ENCODE results near the gene AQP2.

The AQP2 gene

GRCh38 chr12:49957570-49957967 lies 7.0 kb downstream of the AQP2 start:
- DNase-seq, result no peak

GRCh38 chr12:49959685-49960473 lies 9.3 kb downstream of the AQP2 start:
- DNase-seq, result no peak

- no peak for DNase-seq
Measured at GRCh38 chr12:49960474-49961110, 10.1 kb downstream of the AQP2 start.

- DNase-seq, result no peak
Measured at GRCh38 chr12:49961111-49961922, 10.8 kb downstream of the AQP2 start, which contains the start of gene AQP5. Gene AQP5, plus strand, starts transcription at chr12:49961872. Its CDS starts 146 bp downstream, at chr12:49962018.

GRCh38 chr12:49961993-49962764 lies 11.6 kb downstream of the AQP2 start:
- DNase-seq, result no peak

GRCh38 chr12:49962861-49963765 lies 12.6 kb downstream of the AQP2 start:
- no peak for DNase-seq

- no peak for DNase-seq
Measured at GRCh38 chr12:49963976-49964815, 13.7 kb downstream of the AQP2 start.

- no peak for DNase-seq
Measured at GRCh38 chr12:49964849-49965624, 14.5 kb downstream of the AQP2 start.

- DNase-seq, result no peak
Measured at GRCh38 chr12:49965836-49966235, 15.3 kb downstream of the AQP2 start.

- DNase-seq, result no peak
Measured at GRCh38 chr12:49966511-49967041, 16.0 kb downstream of the AQP2 start.

GRCh38 chr12:49967042-49967776 lies 16.7 kb downstream of the AQP2 start:
- DNase-seq, result peak; percentile 97

- DNase-seq, result no peak
Measured at GRCh38 chr12:49967777-49968250, 17.3 kb downstream of the AQP2 start.

- no peak for DNase-seq
Measured at GRCh38 chr12:49968471-49968870, 17.9 kb downstream of the AQP2 start.

- no peak for DNase-seq
Measured at GRCh38 chr12:49969027-49969426, 18.5 kb downstream of the AQP2 start.

- no peak for DNase-seq
Measured at GRCh38 chr12:49969651-49970429, 19.3 kb downstream of the AQP2 start.

- no peak for DNase-seq
Measured at GRCh38 chr12:49970658-49971057, 20.1 kb downstream of the AQP2 start.

- DNase-seq, result no peak
Measured at GRCh38 chr12:49971141-49971540, 20.6 kb downstream of the AQP2 start.

- no peak for DNase-seq
Measured at GRCh38 chr12:49972129-49972528, 21.6 kb downstream of the AQP2 start.

Measured in stimulated activated CD4-positive, alpha-beta T cell treated with anti-CD3 and anti-CD28 coated beads, Interleukin-12 subunit alpha, Interleukin-12 subunit beta, amount 100 ng/mL, for 4 hours (primary cell).